ENCODE data around the gene CHRDL2.

DNA sequence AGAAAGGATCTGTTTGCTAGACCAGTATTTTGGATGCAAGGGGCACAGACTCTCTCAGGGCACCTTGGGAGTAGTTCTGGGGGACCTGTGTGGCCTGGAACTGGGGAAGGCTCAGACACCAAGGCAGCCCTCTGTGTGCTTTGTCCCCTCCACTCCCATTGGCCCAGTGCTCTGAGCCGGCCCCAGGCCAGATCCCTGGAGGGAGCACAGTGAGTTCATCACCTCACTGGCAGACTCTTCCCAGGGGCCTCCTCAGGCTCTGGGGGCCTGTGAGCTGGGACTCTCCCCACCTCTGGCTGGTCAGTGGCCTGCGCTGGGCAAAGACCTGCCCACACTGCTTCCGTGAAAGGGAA lies 51.7 kb downstream of the CHRDL2 start:
- TF ChIP-seq, protein P1, sequence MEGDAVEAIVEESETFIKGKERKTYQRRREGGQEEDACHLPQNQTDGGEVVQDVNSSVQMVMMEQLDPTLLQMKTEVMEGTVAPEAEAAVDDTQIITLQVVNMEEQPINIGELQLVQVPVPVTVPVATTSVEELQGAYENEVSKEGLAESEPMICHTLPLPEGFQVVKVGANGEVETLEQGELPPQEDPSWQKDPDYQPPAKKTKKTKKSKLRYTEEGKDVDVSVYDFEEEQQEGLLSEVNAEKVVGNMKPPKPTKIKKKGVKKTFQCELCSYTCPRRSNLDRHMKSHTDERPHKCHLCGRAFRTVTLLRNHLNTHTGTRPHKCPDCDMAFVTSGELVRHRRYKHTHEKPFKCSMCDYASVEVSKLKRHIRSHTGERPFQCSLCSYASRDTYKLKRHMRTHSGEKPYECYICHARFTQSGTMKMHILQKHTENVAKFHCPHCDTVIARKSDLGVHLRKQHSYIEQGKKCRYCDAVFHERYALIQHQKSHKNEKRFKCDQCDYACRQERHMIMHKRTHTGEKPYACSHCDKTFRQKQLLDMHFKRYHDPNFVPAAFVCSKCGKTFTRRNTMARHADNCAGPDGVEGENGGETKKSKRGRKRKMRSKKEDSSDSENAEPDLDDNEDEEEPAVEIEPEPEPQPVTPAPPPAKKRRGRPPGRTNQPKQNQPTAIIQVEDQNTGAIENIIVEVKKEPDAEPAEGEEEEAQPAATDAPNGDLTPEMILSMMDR (IDR thresholded peaks at IDR 0.05), result no peak
- no peak for TF ChIP-seq POLR2A (IDR thresholded peaks at IDR 0.05)
